Ovary (tissue), 9 donors: ENCODE measurements around the gene PODNL1. TPM values are rescaled to one million over a fixed set of nuclear protein-coding genes. Genes with fewer than 3 reads are reported as not detected.
A peak's percentile ranks its signal among the peaks of the same experiment; 100 is the strongest.

Experiments
- DNase-seq, 5 donors: peaks; one replicate each; pipeline ENCODE4 v3.0.0-alpha.2; 2019 to 2020
- H3K27ac ChIP-seq, 2 donors: fragments of 200-600 bp; one replicate each; pipeline versions ENCODE4 v1.5.1 to v1.8.0; 2019 to 2022
- H3K27me3 ChIP-seq: fragments of 200-600 bp; one replicate; pipeline ENCODE4 v1.8.0; 2022
- H3K36me3 ChIP-seq: fragments of 200-600 bp; sonication (generic); one replicate; pipeline ENCODE4 v1.5.1; 2019
- H3K4me1 ChIP-seq: one replicate; pipeline ENCODE4 v1.8.1; 2013; ENCODE audit warnings: mild to moderate bottlenecking, moderate library complexity; ENCODE audit not compliant: insufficient read depth
- H3K4me3 ChIP-seq: fragments of 200-600 bp; sonication (generic); one replicate; pipeline ENCODE4 v1.5.1; 2017
- H3K9me3 ChIP-seq, 2 donors: fragments of 200-600 bp in 1 of 2; sonication (generic) in 1 of 2; one replicate each; pipeline versions ENCODE4 v1.5.1 to v1.8.1; 2013 to 2019; ENCODE audit warnings: mild to moderate bottlenecking in 1 of 2, moderate library complexity in 1 of 2
- CTCF ChIP-seq, 3 donors: fragments of 450-650 bp in 2 of 3; fragments of 200-600 bp in 1 of 3; IDR thresholded peaks; one replicate each; pipeline versions ENCODE4 v1.5.1 to v1.8.0; 2016 to 2022; ENCODE audit warnings: antibody characterized with exemption in 3 of 3, mild to moderate bottlenecking in 1 of 3
- EP300 ChIP-seq: sonication (generic); formaldehyde crosslinking; IDR thresholded peaks from one replicate; pipeline ENCODE4 v1.6.1; 2017; ENCODE audit warnings: antibody characterized with exemption
- POLR2A ChIP-seq: fragments of 450-650 bp; IDR thresholded peaks from one replicate; pipeline ENCODE4 v1.6.1; 2017; ENCODE audit warnings: antibody characterized with exemption, mild to moderate bottlenecking, moderate library complexity
- WGBS, 3 donors: extraction: QIAGEN DNeasy Blood & Tissue Kit in 1 of 3; methylation state at CpG; one replicate each; pipeline versions ENCODE4 v1.1.5 to v1.1.7; 2013 to 2017; 5-methylcytosine and 5-hydroxymethylcytosine counted together
- intact Hi-C, 4 donors: fragments of 100-400 bp; cut with DNase I; formaldehyde crosslinking; loops; one replicate each; pipeline versions ENCODE4 v1.11.0 to v1.15.1; 2022 to 2023
- polyA plus RNA-seq, 2 donors: library from polyadenylated mRNA; stranded (reverse); fragments of 200-250 nt in 1 of 2; fragments of 350-450 nt in 1 of 2; fragmentation: Illumina TruSeq in 1 of 2; extraction: RNeasy Lipid Tissue Mini Kit (QIAGEN cat#74804) in 1 of 2; gene quantifications; one replicate each; pipeline ENCODE4 v1.2.3, GENCODE V29; 2013 to 2014
- total RNA-seq, 7 donors: library from RNA; depleted of rRNA in 2 of 7; stranded (reverse); fragments of >200 nt in 2 of 7; fragmentation: NEBNext Ultra II Directional in 3 of 7; extraction: Animal tissue kit (Norgen Biotek cat#: 25700) in 3 of 7; gene quantifications; one replicate each; pipeline versions ENCODE4 v1.1.0 to v1.2.4, GENCODE V29; 2016 to 2023
- donor health status: DM: no; HTN: no; CAD: no; lungs with moderate emphysema.
- donor health status: DM: no; HTN: no; CAD: no.
- donor health status: Bipolar disorder and iron deficiency.
- donor health status: DM: yes; HTN: yes; CAD: no.
- donor health status: DM: no; HTN: no; CAD: no.
- donor health status: DM: yes; HTN: yes; CAD: no.

The PODNL1 gene
- total and polyA plus RNA-seq, 9 donors: 0.48 to 3.8 (median 1.4) TPM

GRCh38 chr19:13979686-13980085 is 41.5 kb upstream of the PODNL1 start:
- no peaks in the 10 kb centered on the region for H3K27me3 ChIP-seq
- H3K4me1 ChIP-seq: peaks cover 5% of the 10 kb centered on the region
- TF ChIP-seq EP300 (no peak), CTCF (IDR thresholded peaks at IDR 0.05) (no peak), POLR2A (no peak)
- WGBS, 3 donors: 74 to 80% (median 78%) methylated on average over 12 of the region's 12 CpGs
- H3K4me3 ChIP-seq: no peak overlapping the region
- H3K9me3 ChIP-seq: no peaks in the 10 kb centered on the region
- no peak overlapping the region for H3K27ac ChIP-seq
- DNase-seq: peak in 1 of 5 donors; percentile 39
- intact Hi-C loops: no loop called here
- H3K36me3 ChIP-seq: no peaks in the 10 kb centered on the region

- Histone ChIP-seq H3K27me3 (no peaks in the 10 kb centered on the region), H3K9me3 (no peaks in the 10 kb centered on the region), H3K27ac (peak overlapping the region; percentile 62 to 75), H3K36me3 (no peaks in the 10 kb centered on the region), H3K4me1 (peaks cover 5% of the 10 kb centered on the region), H3K4me3 (peak overlapping the region; percentile 55)
- TF ChIP-seq EP300: no peak
- no peak for TF ChIP-seq POLR2A
- no peak for TF ChIP-seq CTCF (IDR thresholded peaks at IDR 0.05)
- WGBS, 3 donors: 12 to 13% (median 12%) methylated on average over 12 of the region's 12 CpGs
- peak in 2 of 5 donors; percentile 44 to 55 for DNase-seq
- intact Hi-C loops: no loop called here
Measured at GRCh38 chr19:13979244-13979615, 41.0 kb upstream of the PODNL1 start.

GRCh38 chr19:13978351-13979243 is 40.4 kb upstream of the PODNL1 start:
- H3K36me3 ChIP-seq: no peaks in the 10 kb centered on the region
- peaks cover 5% of the 10 kb centered on the region for H3K4me1 ChIP-seq
- intact Hi-C loops: no loop called here
- no peaks in the 10 kb centered on the region for H3K27me3 ChIP-seq
- peak; percentile 86 to 90 (median 86) for DNase-seq
- H3K27ac ChIP-seq: peak overlapping the region; percentile 62 to 75
- no peaks in the 10 kb centered on the region for H3K9me3 ChIP-seq
- WGBS, 3 donors: 3 to 5% (median 5%) methylated on average over 45 to 74 of the region's 74 CpGs
- H3K4me3 ChIP-seq: peak overlapping the region; percentile 55
- TF ChIP-seq CTCF (IDR thresholded peaks at IDR 0.05) (no peak), POLR2A (no peak), EP300 (no peak)

- Histone ChIP-seq H3K9me3 (no peaks in the 10 kb centered on the region), H3K4me3 (no peak overlapping the region), H3K4me1 (peaks cover 5% of the 10 kb centered on the region), H3K36me3 (no peaks in the 10 kb centered on the region), H3K27me3 (no peaks in the 10 kb centered on the region), H3K27ac (peak overlapping the region; percentile 62 to 75)
- DNase-seq: peak in 1 of 5 donors; percentile 42
- TF ChIP-seq POLR2A (no peak), EP300 (no peak), CTCF (IDR thresholded peaks at IDR 0.05) (no peak)
- WGBS, 3 donors: 88 to 95% (median 91%) methylated on average over 12 of the region's 12 CpGs
- intact Hi-C loops: no loop called here
Measured at GRCh38 chr19:13977803-13978202, 39.6 kb upstream of the PODNL1 start.
